ENCODE results near the gene CCL4.
"Not testable (repeated sequence)": the region's sequence is repeated elsewhere in the genome, so short reads cannot be mapped to it uniquely, and the experiment has no call there.

Gene CCL4

GRCh38 chr17:36117505-36118382 lies 14.1 kb downstream of the CCL4 start:
- DNase-seq (ENCODE audit: low spot score): no peak

- no peak for DNase-seq (ENCODE audit: low spot score)
Measured at GRCh38 chr17:36118477-36119353, 15.1 kb downstream of the CCL4 start.

- no peak for DNase-seq (ENCODE audit: low spot score)
Measured at GRCh38 chr17:36120221-36120620, 16.6 kb downstream of the CCL4 start.

- DNase-seq (ENCODE audit: low spot score): not testable (repeated sequence)
Measured at GRCh38 chr17:36121099-36121498, 17.5 kb downstream of the CCL4 start.

GRCh38 chr17:36123431-36123830 lies 19.8 kb downstream of the CCL4 start:
- DNase-seq (ENCODE audit: low spot score): no peak

GRCh38 chr17:36124879-36125824 lies 21.5 kb downstream of the CCL4 start:
- no peak for DNase-seq (ENCODE audit: low spot score)

- no peak for DNase-seq (ENCODE audit: low spot score)
Measured at GRCh38 chr17:36127199-36127893, 23.7 kb downstream of the CCL4 start.

- DNase-seq (ENCODE audit: low spot score): no peak
Measured at GRCh38 chr17:36127911-36128310, 24.3 kb downstream of the CCL4 start.

- DNase-seq (ENCODE audit: low spot score): no peak
Measured at GRCh38 chr17:36128411-36128978, 24.9 kb downstream of the CCL4 start.

- DNase-seq (ENCODE audit: low spot score): no peak
Measured at GRCh38 chr17:36129616-36130015, 26.0 kb downstream of the CCL4 start.

- DNase-seq (ENCODE audit: low spot score): no peak
Measured at GRCh38 chr17:36130346-36130745, 26.7 kb downstream of the CCL4 start.

- DNase-seq (ENCODE audit: low spot score): no peak
Measured at GRCh38 chr17:36131421-36131820, 27.8 kb downstream of the CCL4 start.

- DNase-seq (ENCODE audit: low spot score): no peak
Measured at GRCh38 chr17:36131931-36132330, 28.3 kb downstream of the CCL4 start.

- DNase-seq (ENCODE audit: low spot score): no peak
Measured at GRCh38 chr17:36132421-36132831, 28.8 kb downstream of the CCL4 start.

GRCh38 chr17:36133602-36134236 lies 30.1 kb downstream of the CCL4 start:
- no peak for DNase-seq (ENCODE audit: low spot score)

- DNase-seq (ENCODE audit: low spot score): no peak
Measured at GRCh38 chr17:36135465-36135864, 31.8 kb downstream of the CCL4 start.

- no peak for DNase-seq (ENCODE audit: low spot score)
Measured at GRCh38 chr17:36136036-36136435, 32.4 kb downstream of the CCL4 start.

GRCh38 chr17:36136439-36136838 lies 32.8 kb downstream of the CCL4 start:
- no peak for DNase-seq (ENCODE audit: low spot score)

- DNase-seq (ENCODE audit: low spot score): no peak
Measured at GRCh38 chr17:36142235-36142634, 38.6 kb downstream of the CCL4 start.

GRCh38 chr17:36142806-36143205 lies 39.2 kb downstream of the CCL4 start:
- no peak for DNase-seq (ENCODE audit: low spot score)
